A673 (cell line): ENCODE data around the gene CHST1. TPM values are rescaled to one million over a fixed set of nuclear protein-coding genes. Genes with fewer than 3 reads are reported as not detected.

Experiments used
- BruUV-seq: library from RNA; stranded (reverse); fragments of 400-500 nt; replicated peaks from 2 replicates; lab custom pipeline; 2021; lab: Mats Ljungman, UMichigan
- CTCF ChIA-PET: fragments of 300-600 bp; sonication (Branson Sonifier 250); formaldehyde crosslinking; loops from one replicate; lab custom pipeline; 2022; ENCODE audit warnings: antibody characterized with exemption; lab: Charles Lee
- POLR2A ChIA-PET: fragments of 300-600 bp; sonication (Branson Sonifier 250); formaldehyde crosslinking; loops from one replicate; lab custom pipeline; 2022; ENCODE audit warnings: antibody characterized with exemption; ENCODE audit not compliant: low non-redundant PET; lab: Charles Lee
- DNase-seq: peaks from one replicate; pipeline ENCODE4 v3.0.0-alpha.2; 2015; ENCODE audit warnings: low spot score
- H3K27ac ChIP-seq: fragments of 200-600 bp; sonication (generic); 2 replicates; pipeline ENCODE4 v1.5.1; 2016; ENCODE audit warnings: mixed run types, low read depth, mild to moderate bottlenecking, mixed read lengths, antibody characterized with exemption, low read length; ENCODE audit not compliant: poor library complexity, severe bottlenecking
- H3K27me3 ChIP-seq: fragments of 200-600 bp; sonication (generic); replicated peaks from 2 replicates; pipeline ENCODE4 v1.6.1; 2017; ENCODE audit warnings: mixed run types, low read depth, mild to moderate bottlenecking, mixed read lengths, antibody characterized with exemption, low read length; ENCODE audit not compliant: insufficient read depth, poor library complexity
- H3K36me3 ChIP-seq: fragments of 200-600 bp; sonication (generic); 2 replicates; pipeline ENCODE4 v1.6.1; 2016; ENCODE audit warnings: mixed run types, mild to moderate bottlenecking, mixed read lengths, antibody characterized with exemption, low read length; ENCODE audit not compliant: insufficient read depth, poor library complexity, severe bottlenecking
- H3K4me1 ChIP-seq: fragments of 200-600 bp; sonication (generic); 2 replicates; pipeline ENCODE4 v1.6.1; 2017; ENCODE audit warnings: mixed run types, mild to moderate bottlenecking, mixed read lengths, antibody characterized with exemption, low read length; ENCODE audit not compliant: insufficient read depth, poor library complexity, severe bottlenecking
- H3K4me3 ChIP-seq: fragments of 200-600 bp; sonication (generic); 2 replicates; pipeline ENCODE4 v1.5.1; 2016; ENCODE audit warnings: low read depth, mixed run types, mild to moderate bottlenecking, mixed read lengths, low read length; ENCODE audit not compliant: poor library complexity, severe bottlenecking
- H3K9me3 ChIP-seq: fragments of 200-600 bp; sonication (generic); 2 replicates; pipeline ENCODE4 v1.6.1; 2016; ENCODE audit warnings: mixed run types, low read depth, mild to moderate bottlenecking, mixed read lengths, antibody characterized with exemption, low read length; ENCODE audit not compliant: poor library complexity, severe bottlenecking
- CTCF ChIP-seq: fragments of 300-800, 200-600 bp; sonication (generic); conservative IDR thresholded peaks from 2 replicates; pipeline ENCODE4 v1.5.1; 2017; ENCODE audit warnings: low read depth, mild to moderate bottlenecking, antibody characterized with exemption, low read length, moderate library complexity, mixed read lengths
- EZH2 ChIP-seq: fragments of 200-600 bp; sonication (generic); IDR thresholded peaks from 2 replicates; pipeline ENCODE4 v1.6.1; 2017; ENCODE audit warnings: borderline replicate concordance, low read depth, mild to moderate bottlenecking, mixed read lengths, antibody characterized with exemption, low read length; ENCODE audit not compliant: poor library complexity, severe bottlenecking
- intact Hi-C: fragments of 100-400 bp; cut with micrococcal nuclease; formaldehyde crosslinking; loops from one replicate; pipeline ENCODE4 v1.10.0; 2022; ENCODE audit not compliant: unreplicated experiment
- total RNA-seq: library from RNA; stranded (reverse); gene quantifications from 2 replicates; pipeline ENCODE4 v1.2.3, GENCODE V29; 2021

CHST1 gene
- total RNA-seq, 1 experiment from 2014 or later: 17.0 TPM

GRCh38 chr11:45655347-45655756 lies 10.1 kb downstream of the CHST1 start:
- Histone ChIP-seq H3K36me3 (no peaks in the 10 kb centered on the region), H3K27me3 (no peaks in the 10 kb centered on the region), H3K27ac (no peak overlapping the region), H3K4me1 (peaks cover 6% of the 10 kb centered on the region), H3K9me3 (no peaks in the 10 kb centered on the region), H3K4me3 (no peak overlapping the region)
- CTCF ChIA-PET: interaction anchor here (0.6 to 1.9 kb wide), 21 partner anchors 8 to 284 kb away, joined by 3 to 54 read pairs (median 4); no protein-coding TSS in a partner anchor
- BruUV-seq: no TSS peak
- peak; percentile 93 for DNase-seq
- POLR2A ChIA-PET: no interaction called here
- TF ChIP-seq CTCF (peak; percentile 100), EZH2 (no peak)
- intact Hi-C loops: loop anchor here (1.0 kb wide), 1 partner anchor 284 kb away; no protein-coding TSS in a partner anchor

GRCh38 chr11:45655012-45655283 lies 10.5 kb downstream of the CHST1 start:
- Histone ChIP-seq H3K27ac (no peak overlapping the region), H3K27me3 (no peaks in the 10 kb centered on the region), H3K36me3 (no peaks in the 10 kb centered on the region), H3K9me3 (no peaks in the 10 kb centered on the region), H3K4me1 (peaks cover 6% of the 10 kb centered on the region), H3K4me3 (no peak overlapping the region)
- POLR2A ChIA-PET: no interaction called here
- no TSS peak for BruUV-seq
- TF ChIP-seq EZH2 (no peak), CTCF (no peak)
- CTCF ChIA-PET: interaction anchor here (0.6 to 1.9 kb wide), 21 partner anchors 8 to 1209 kb away, joined by 3 to 54 read pairs (median 4); no protein-coding TSS in a partner anchor
- no peak for DNase-seq
- intact Hi-C loops: loop anchor here (1.0 kb wide), 1 partner anchor 284 kb away; no protein-coding TSS in a partner anchor

GRCh38 chr11:45654231-45655011 lies 11.0 kb downstream of the CHST1 start:
- no peak for TF ChIP-seq CTCF
- no peak for TF ChIP-seq EZH2
- ChIA-PET POLR2A (no interaction called here), CTCF (interaction anchor here (0.6 to 1.9 kb wide), 25 partner anchors 8 to 1538 kb away, joined by 3 to 54 read pairs (median 4); no protein-coding TSS in a partner anchor)
- BruUV-seq: no TSS peak
- H3K4me3 ChIP-seq: no peak overlapping the region
- H3K27ac ChIP-seq: no peak overlapping the region
- no peak for DNase-seq
- H3K4me1 ChIP-seq: peaks cover 6% of the 10 kb centered on the region
- H3K27me3 ChIP-seq: no peaks in the 10 kb centered on the region
- intact Hi-C loops: loop anchor here (1.0 kb wide), 1 partner anchor 283 kb away; no protein-coding TSS in a partner anchor
- H3K36me3 ChIP-seq: no peaks in the 10 kb centered on the region
- no peaks in the 10 kb centered on the region for H3K9me3 ChIP-seq
